ENCODE measurements around the gene RPL7A.
"Not testable (repeated sequence)": the region's sequence is repeated elsewhere in the genome, so short reads cannot be mapped to it uniquely, and the experiment has no call there.

The RPL7A gene

GRCh38 chr9:133305731-133306130 is 42.3 kb upstream of the RPL7A start:
- H3K4me3 ChIP-seq (replicated peaks; ENCODE audit: low read depth, low read length): no peak overlapping the region
- TF ChIP-seq, protein P1, sequence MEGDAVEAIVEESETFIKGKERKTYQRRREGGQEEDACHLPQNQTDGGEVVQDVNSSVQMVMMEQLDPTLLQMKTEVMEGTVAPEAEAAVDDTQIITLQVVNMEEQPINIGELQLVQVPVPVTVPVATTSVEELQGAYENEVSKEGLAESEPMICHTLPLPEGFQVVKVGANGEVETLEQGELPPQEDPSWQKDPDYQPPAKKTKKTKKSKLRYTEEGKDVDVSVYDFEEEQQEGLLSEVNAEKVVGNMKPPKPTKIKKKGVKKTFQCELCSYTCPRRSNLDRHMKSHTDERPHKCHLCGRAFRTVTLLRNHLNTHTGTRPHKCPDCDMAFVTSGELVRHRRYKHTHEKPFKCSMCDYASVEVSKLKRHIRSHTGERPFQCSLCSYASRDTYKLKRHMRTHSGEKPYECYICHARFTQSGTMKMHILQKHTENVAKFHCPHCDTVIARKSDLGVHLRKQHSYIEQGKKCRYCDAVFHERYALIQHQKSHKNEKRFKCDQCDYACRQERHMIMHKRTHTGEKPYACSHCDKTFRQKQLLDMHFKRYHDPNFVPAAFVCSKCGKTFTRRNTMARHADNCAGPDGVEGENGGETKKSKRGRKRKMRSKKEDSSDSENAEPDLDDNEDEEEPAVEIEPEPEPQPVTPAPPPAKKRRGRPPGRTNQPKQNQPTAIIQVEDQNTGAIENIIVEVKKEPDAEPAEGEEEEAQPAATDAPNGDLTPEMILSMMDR (IDR thresholded peaks at IDR 0.05; ENCODE audit: low read length, missing control alignments): no peak
- DNase-seq (ENCODE audit: low read depth): no peak

- TF ChIP-seq, protein P1 (IDR thresholded peaks at IDR 0.05; ENCODE audit: low read length, missing control alignments): no peak
- no peak for DNase-seq (ENCODE audit: low read depth)
- H3K4me3 ChIP-seq (replicated peaks; ENCODE audit: low read depth, low read length): no peak overlapping the region
These were observed 41.5 kb upstream of the RPL7A start for GRCh38 chr9:133306242-133307204.

GRCh38 chr9:133307301-133307700 is 40.7 kb upstream of the RPL7A start:
- no peak overlapping the region for H3K4me3 ChIP-seq (replicated peaks; ENCODE audit: low read depth, low read length)
- TF ChIP-seq, protein P1 (IDR thresholded peaks at IDR 0.05; ENCODE audit: low read length, missing control alignments): no peak
- DNase-seq (ENCODE audit: low read depth): no peak

DNA sequence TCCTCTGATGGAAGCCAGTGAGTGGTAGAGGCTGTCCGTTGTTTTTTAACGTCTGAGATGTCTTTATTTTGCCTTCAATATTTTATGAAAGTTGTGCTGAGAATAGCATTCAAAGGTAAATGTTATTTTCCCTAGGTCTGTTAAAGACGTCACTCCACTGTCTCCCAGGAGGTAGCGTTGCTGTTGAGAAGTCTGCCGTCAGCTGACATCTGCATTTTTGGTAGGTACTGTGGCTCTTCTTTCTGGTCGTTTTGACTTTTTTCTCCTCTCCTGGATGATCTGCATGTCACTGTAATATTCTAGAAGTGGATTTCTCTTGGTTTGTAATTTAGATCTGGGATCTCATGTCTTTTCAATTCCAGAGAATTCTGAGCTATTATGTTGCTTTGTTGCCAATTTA is 38.4 kb upstream of the RPL7A start:
- DNase-seq (ENCODE audit: low read depth): no peak
- TF ChIP-seq, protein P1 (IDR thresholded peaks at IDR 0.05; ENCODE audit: low read length, missing control alignments): no peak
- no peak overlapping the region for H3K4me3 ChIP-seq (replicated peaks; ENCODE audit: low read depth, low read length)

- DNase-seq (ENCODE audit: low read depth): no peak
- TF ChIP-seq, protein P1 (IDR thresholded peaks at IDR 0.05; ENCODE audit: low read length, missing control alignments): no peak
These were observed 32.0 kb upstream of the RPL7A start for GRCh38 chr9:133315997-133316396.

DNA sequence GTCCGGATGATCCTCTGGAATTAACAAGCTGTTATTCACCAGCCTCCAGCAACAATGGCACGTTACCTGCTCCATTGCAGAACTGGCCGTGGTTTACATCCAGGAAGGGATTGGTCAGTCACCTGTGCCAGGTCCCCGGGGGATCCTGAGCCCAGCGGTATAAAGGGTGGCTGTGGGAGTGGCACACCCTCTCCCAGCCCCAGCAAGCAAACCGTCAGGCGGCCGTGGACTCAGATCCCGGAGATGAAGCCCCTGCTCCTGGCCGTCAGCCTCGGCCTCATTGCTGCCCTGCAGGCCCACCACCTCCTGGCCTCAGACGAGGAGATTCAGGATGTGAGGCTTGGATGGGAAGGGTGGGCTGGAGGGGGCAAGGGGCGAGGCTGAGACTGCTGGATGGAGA is 30.5 kb upstream of the RPL7A start:
- not testable (repeated sequence) for DNase-seq (ENCODE audit: low read depth); H3K4me3 ChIP-seq (replicated peaks; ENCODE audit: low read depth, low read length)

More at GRCh38 chr9:133315997-133316396, 32.0 kb upstream of the RPL7A start:
- H3K4me3 ChIP-seq (replicated peaks; ENCODE audit: low read depth, low read length): no peak overlapping the region

GRCh38 chr9:133320421-133320881 is 27.6 kb upstream of the RPL7A start:
- TF ChIP-seq, protein P1 (IDR thresholded peaks at IDR 0.05; ENCODE audit: low read length, missing control alignments): no peak
- DNase-seq (ENCODE audit: low read depth): no peak

More at GRCh38 chr9:133320421-133320881, 27.6 kb upstream of the RPL7A start:
- H3K4me3 ChIP-seq (replicated peaks; ENCODE audit: low read depth, low read length): no peak overlapping the region
